Measurements from ENCODE around the gene ST8SIA1. TPM values are rescaled to one million over a fixed set of nuclear protein-coding genes. Genes with fewer than 3 reads are reported as not detected.

The ST8SIA1 gene
- total RNA-seq, 1 donor from 2014 or later: 1.2 TPM

GRCh38 chr12:22340143-22340542 lies 5.6 kb upstream of the ST8SIA1 start:
- Mint-ChIP-seq H3K4me1 (ENCODE audit: low read depth) (peaks cover 6% of the 10 kb centered on the region), H3K4me3 (ENCODE audit: unreplicated experiment) (no peak overlapping the region), H3K27ac (ENCODE audit: unreplicated experiment) (no peak overlapping the region), H3K9me3 (ENCODE audit: low read depth) (peaks cover 28% of the 10 kb centered on the region), H3K36me3 (ENCODE audit: low read depth) (peaks cover 16% of the 10 kb centered on the region), H3K27me3 (ENCODE audit: low read depth) (peaks cover 14% of the 10 kb centered on the region)
- DNase-seq (ENCODE audit: low spot score): no peak
- TF ChIP-seq CTCF (IDR thresholded peaks at IDR 0.05): no peak

DNA sequence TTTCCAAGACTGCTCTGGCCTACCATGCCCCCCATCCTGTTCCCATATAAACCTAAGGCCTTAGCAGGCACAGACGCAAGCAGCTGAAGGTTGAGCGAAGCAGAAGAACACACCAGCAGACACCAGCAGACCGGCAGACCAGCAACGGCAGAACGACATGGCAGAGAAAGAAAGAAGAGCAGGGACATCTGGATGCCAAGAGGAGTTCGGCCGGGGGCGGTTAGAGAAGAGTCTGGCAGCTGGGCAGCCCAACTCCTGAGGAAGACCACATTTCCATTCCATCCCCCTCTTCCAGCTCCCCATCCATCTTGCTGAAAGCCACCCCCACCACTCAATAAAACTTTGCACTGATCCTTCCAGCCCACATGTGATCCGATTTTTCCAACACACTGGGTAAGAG lies 5.2 kb upstream of the ST8SIA1 start:
- Mint-ChIP-seq H3K36me3 (ENCODE audit: low read depth) (peaks cover 16% of the 10 kb centered on the region), H3K27ac (ENCODE audit: unreplicated experiment) (no peak overlapping the region), H3K27me3 (ENCODE audit: low read depth) (peaks cover 14% of the 10 kb centered on the region), H3K4me1 (ENCODE audit: low read depth) (peaks cover 10% of the 10 kb centered on the region), H3K4me3 (ENCODE audit: unreplicated experiment) (no peak overlapping the region), H3K9me3 (ENCODE audit: low read depth) (peaks cover 28% of the 10 kb centered on the region)
- no peak for DNase-seq (ENCODE audit: low spot score)
- TF ChIP-seq CTCF (IDR thresholded peaks at IDR 0.05): no peak

DNA sequence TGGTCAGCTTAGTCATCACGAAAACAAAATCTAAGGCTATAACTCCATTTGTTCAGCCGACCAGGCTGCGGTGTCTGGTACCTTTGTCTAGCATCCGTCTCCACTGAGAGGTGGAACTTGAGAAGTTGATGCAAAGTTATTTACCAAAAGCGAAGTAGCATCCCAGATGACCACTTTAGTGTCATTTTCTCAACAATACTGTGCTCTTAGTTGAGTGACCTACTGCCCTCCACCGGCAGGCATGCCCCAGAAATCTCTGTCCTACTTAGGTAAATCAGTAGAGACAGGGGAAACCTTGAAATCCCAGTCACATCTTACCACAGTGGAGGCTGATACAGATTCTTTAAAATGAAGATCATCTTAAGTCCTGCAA lies 1.3 kb upstream of the ST8SIA1 start:
- H3K36me3 Mint-ChIP-seq (ENCODE audit: low read depth): no peaks in the 10 kb centered on the region
- no peak overlapping the region for H3K27ac Mint-ChIP-seq (ENCODE audit: unreplicated experiment)
- H3K27me3 Mint-ChIP-seq (ENCODE audit: low read depth): peaks cover 18% of the 10 kb centered on the region
- no peak for DNase-seq (ENCODE audit: low spot score)
- TF ChIP-seq CTCF (IDR thresholded peaks at IDR 0.05): peak; percentile 75
- H3K9me3 Mint-ChIP-seq (ENCODE audit: low read depth): peaks cover 3% of the 10 kb centered on the region
- H3K4me3 Mint-ChIP-seq (ENCODE audit: unreplicated experiment): peak overlapping the region; percentile 90
- peaks cover 23% of the 10 kb centered on the region for H3K4me1 Mint-ChIP-seq (ENCODE audit: low read depth)

DNA sequence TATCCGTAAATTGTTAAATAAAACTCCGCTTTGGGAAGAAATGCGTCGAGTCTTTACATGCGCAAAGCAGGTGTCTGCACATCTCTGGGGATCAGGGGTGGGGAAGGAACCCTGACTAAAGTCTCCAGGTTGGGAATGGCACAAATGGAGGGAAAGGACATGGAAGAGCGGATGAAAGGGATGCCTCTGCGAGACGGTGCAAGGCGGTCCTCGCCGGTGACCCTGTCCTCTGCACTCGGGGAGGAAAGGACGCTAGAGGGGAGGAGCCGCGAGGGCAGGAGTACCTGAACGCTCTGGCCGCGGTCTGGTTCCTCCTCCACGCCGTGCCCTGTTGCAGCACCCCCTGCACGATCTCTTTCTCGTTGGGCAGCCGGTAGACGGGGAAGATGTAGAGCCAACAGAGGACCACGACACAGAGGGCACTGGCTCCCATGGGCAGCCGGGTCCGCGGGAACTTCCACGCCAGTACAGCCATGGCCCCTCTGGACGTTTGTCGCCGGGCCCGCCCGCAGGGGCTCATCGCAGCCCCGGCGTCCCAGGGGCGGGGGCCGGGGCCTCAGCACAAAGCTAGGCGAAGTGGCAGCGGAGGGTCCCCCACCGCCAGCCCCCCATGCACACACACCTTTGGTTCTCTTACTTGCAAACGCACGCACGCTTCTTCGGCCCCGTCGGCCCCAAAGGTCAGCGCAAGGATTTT lies 646 bp downstream of the ST8SIA1 start:
- H3K4me3 Mint-ChIP-seq (ENCODE audit: unreplicated experiment): peak overlapping the region; percentile 90

GRCh38 chr12:22333186-22333712 lies 1.3 kb downstream of the ST8SIA1 start:
- no peak for TF ChIP-seq CTCF (IDR thresholded peaks at IDR 0.05)
- Mint-ChIP-seq H3K36me3 (ENCODE audit: low read depth) (no peaks in the 10 kb centered on the region), H3K27me3 (ENCODE audit: low read depth) (peaks cover 20% of the 10 kb centered on the region), H3K4me1 (ENCODE audit: low read depth) (peaks cover 23% of the 10 kb centered on the region), H3K4me3 (ENCODE audit: unreplicated experiment) (peak overlapping the region; percentile 90), H3K9me3 (ENCODE audit: low read depth) (no peaks in the 10 kb centered on the region), H3K27ac (ENCODE audit: unreplicated experiment) (no peak overlapping the region)
- DNase-seq (ENCODE audit: low spot score): no peak

More for the DNA sequence above, 646 bp downstream of the ST8SIA1 start:
- TF ChIP-seq CTCF (IDR thresholded peaks at IDR 0.05): no peak
- Mint-ChIP-seq H3K27me3 (ENCODE audit: low read depth) (peaks cover 20% of the 10 kb centered on the region), H3K27ac (ENCODE audit: unreplicated experiment) (no peak overlapping the region), H3K9me3 (ENCODE audit: low read depth) (no peaks in the 10 kb centered on the region), H3K36me3 (ENCODE audit: low read depth) (no peaks in the 10 kb centered on the region), H3K4me1 (ENCODE audit: low read depth) (peaks cover 23% of the 10 kb centered on the region)
- DNase-seq (ENCODE audit: low spot score): no peak

Data from chondrocyte (in vitro differentiated cells).